Mesenchymal stem cell (in vitro differentiated cells and primary cell): ENCODE results near the gene PDHB.
A peak's percentile ranks its signal among the peaks of the same experiment; 100 is the strongest.

ENCODE experiments used
- DNase-seq: peaks from one replicate; pipeline ENCODE4 v3.0.0-alpha.2; 2013
- H2AFZ ChIP-seq: one replicate; pipeline ENCODE4 v1.6.1; 2013; ENCODE audit warnings: low read depth, mild to moderate bottlenecking, control low read depth, inconsistent platforms, low read length, moderate library complexity
- H2AK5ac ChIP-seq: 2 replicates; pipeline ENCODE4 v1.6.1; 2013; ENCODE audit warnings: low read length, moderate library complexity, mild to moderate bottlenecking, inconsistent platforms; ENCODE audit not compliant: severe bottlenecking
- H2BK120ac ChIP-seq: one replicate; pipeline ENCODE4 v1.6.1; 2013; ENCODE audit warnings: low read depth, mild to moderate bottlenecking, inconsistent platforms, low read length, moderate library complexity
- H2BK12ac ChIP-seq, 2 experiments: one replicate each; pipeline ENCODE4 v1.6.1; 2013; ENCODE audit warnings: inconsistent platforms in 2 of 2, low read length in 2 of 2, mild to moderate bottlenecking in 2 of 2, moderate library complexity in 2 of 2, control low read depth in 1 of 2
- H2BK15ac ChIP-seq: one replicate; pipeline ENCODE4 v1.6.1; 2013; ENCODE audit warnings: mild to moderate bottlenecking, low read depth, inconsistent platforms; ENCODE audit not compliant: poor library complexity, severe bottlenecking
- H2BK5ac ChIP-seq: 2 replicates; pipeline ENCODE4 v1.6.1; 2013; ENCODE audit warnings: low read depth, mild to moderate bottlenecking, low read length, control low read depth, inconsistent platforms; ENCODE audit not compliant: poor library complexity, severe bottlenecking
- H3K14ac ChIP-seq, 2 experiments: one replicate each; pipeline ENCODE4 v1.6.1; 2013; ENCODE audit warnings: inconsistent platforms in 2 of 2, low read length in 2 of 2, control low read depth in 1 of 2, mild to moderate bottlenecking in 1 of 2, moderate library complexity in 1 of 2
- H3K18ac ChIP-seq, 2 experiments: one replicate each; pipeline ENCODE4 v1.6.1; 2013; ENCODE audit warnings: inconsistent platforms in 2 of 2, low read length in 2 of 2, control low read depth in 1 of 2, low read depth in 1 of 2, mild to moderate bottlenecking in 1 of 2
- H3K23ac ChIP-seq, 2 experiments: one replicate each; pipeline ENCODE4 v1.6.1; 2013; ENCODE audit warnings: inconsistent platforms in 2 of 2, low read length in 2 of 2, mild to moderate bottlenecking in 2 of 2, moderate library complexity in 2 of 2, control low read depth in 1 of 2
- H3K27ac ChIP-seq: 2 replicates; pipeline ENCODE4 v1.5.1; 2013; ENCODE audit warnings: mild to moderate bottlenecking, moderate library complexity, low read length, control low read depth, inconsistent platforms; ENCODE audit not compliant: poor library complexity, severe bottlenecking
- H3K27me3 ChIP-seq, 2 experiments: 2 replicates each; pipeline versions ENCODE4 v1.6.1 to v1.7.0; 2013; ENCODE audit warnings: low read length in 2 of 2, mild to moderate bottlenecking in 2 of 2, moderate library complexity in 2 of 2, control low read depth in 1 of 2, inconsistent platforms in 1 of 2; ENCODE audit not compliant: control insufficient read depth in 1 of 2, insufficient read depth in 1 of 2
- H3K36me3 ChIP-seq, 2 experiments: 2 replicates each; pipeline versions ENCODE4 v1.6.1 to v1.7.0; 2013; ENCODE audit warnings: low read length in 2 of 2, control low read depth in 1 of 2, inconsistent platforms in 1 of 2, low read depth in 1 of 2, mild to moderate bottlenecking in 1 of 2; ENCODE audit not compliant: insufficient read depth in 2 of 2, control insufficient read depth in 1 of 2
- H3K4ac ChIP-seq, 2 experiments: one replicate each; pipeline ENCODE4 v1.6.1; 2013; ENCODE audit warnings: inconsistent platforms in 2 of 2, low read length in 2 of 2, mild to moderate bottlenecking in 2 of 2, moderate library complexity in 2 of 2, control low read depth in 1 of 2, low read depth in 1 of 2
- H3K4me1 ChIP-seq: 2 replicates; pipeline ENCODE4 v1.6.1; 2013; ENCODE audit warnings: low read depth, low read length, control low read depth; ENCODE audit not compliant: control insufficient read depth, insufficient read depth
- H3K4me2 ChIP-seq: 2 replicates; pipeline ENCODE4 v1.6.1; 2013; ENCODE audit warnings: low read length, mild to moderate bottlenecking, inconsistent platforms; ENCODE audit not compliant: poor library complexity, severe bottlenecking
- H3K4me3 ChIP-seq, 2 experiments: 2 replicates each; pipeline versions ENCODE4 v1.5.1 to v1.7.0; 2013; ENCODE audit warnings: low read length in 2 of 2, mild to moderate bottlenecking in 2 of 2, control low read depth in 1 of 2, low read depth in 1 of 2; ENCODE audit not compliant: insufficient read depth in 1 of 2
- H3K79me1 ChIP-seq: replicated peaks from 2 replicates; pipeline ENCODE4 v1.6.1; 2013; ENCODE audit warnings: mild to moderate bottlenecking, control low read depth, low read length, inconsistent platforms; ENCODE audit not compliant: poor library complexity, severe bottlenecking
- H3K9ac ChIP-seq: 2 replicates; pipeline ENCODE4 v1.7.0; 2013; ENCODE audit warnings: mild to moderate bottlenecking, low read length, moderate library complexity
- H3K9me3 ChIP-seq: 2 replicates; pipeline ENCODE4 v1.7.0; 2013; ENCODE audit warnings: mild to moderate bottlenecking, low read length; ENCODE audit not compliant: control insufficient read depth
- H4K8ac ChIP-seq: one replicate; pipeline ENCODE4 v1.6.1; 2013; ENCODE audit warnings: inconsistent platforms, mild to moderate bottlenecking, low read length, moderate library complexity
- H4K91ac ChIP-seq: one replicate; pipeline ENCODE4 v1.6.1; 2013; ENCODE audit warnings: mild to moderate bottlenecking, low read length, inconsistent platforms
- WGBS: methylation state at CpG from one replicate; pipeline ENCODE4 v1.1.7; 2013; ENCODE audit warnings: mixed read lengths; 5-methylcytosine and 5-hydroxymethylcytosine counted together

The PDHB gene

GRCh38 chr3:58386626-58387365 lies 46.8 kb downstream of the PDHB start:
- Histone ChIP-seq H2AK5ac (no peak overlapping the region), H3K9ac (no peak overlapping the region), H3K36me3 (peaks cover 3 to 20% of the 10 kb centered on the region in 2 experiments), H2BK5ac (peak overlapping the region; percentile 46), H2BK15ac (no peak overlapping the region), H3K4me2 (no peak overlapping the region), H2AFZ (no peak overlapping the region), H3K27me3 (peaks cover 0 to 3% of the 10 kb centered on the region in 2 experiments), H4K8ac (no peak overlapping the region), H3K18ac (peak overlapping the region; percentile 34 to 96), H2BK12ac (peak overlapping the region in 1 of 2 experiments; percentile 93), H2BK120ac (no peak overlapping the region), H3K27ac (peak overlapping the region; percentile 8), H3K4ac (peak overlapping the region; percentile 61), H3K14ac (no peak overlapping the region), H3K4me1 (peaks cover 12% of the 10 kb centered on the region), H4K91ac (no peak overlapping the region), H3K23ac (no peak overlapping the region), H3K9me3 (no peaks in the 10 kb centered on the region), H3K79me1 (peaks cover 4% of the 10 kb centered on the region), H3K4me3 (no peak overlapping the region)
- WGBS, result 2% methylated on average over 3 of the region's 3 CpGs
- peak; percentile 97 for DNase-seq

GRCh38 chr3:58384381-58385090 lies 49.1 kb downstream of the PDHB start:
- no peak overlapping the region for H3K4me2 ChIP-seq
- peak overlapping the region in 1 of 2 experiments; percentile 63 for H3K14ac ChIP-seq
- peak overlapping the region; percentile 76 to 82 for H2BK12ac ChIP-seq
- H2AFZ ChIP-seq, result no peak overlapping the region
- H4K91ac ChIP-seq, result peak overlapping the region; percentile 89
- no peaks in the 10 kb centered on the region for H3K9me3 ChIP-seq
- H3K36me3 ChIP-seq, result peaks cover 3 to 13% of the 10 kb centered on the region in 2 experiments
- peak overlapping the region in 1 of 2 experiments; percentile 17 for H3K4me3 ChIP-seq
- peak; percentile 55 for DNase-seq
- H3K18ac ChIP-seq, result peak overlapping the region; percentile 46 to 62
- peak overlapping the region; percentile 93 for H3K27ac ChIP-seq
- no peak overlapping the region for H3K23ac ChIP-seq
- peak overlapping the region; percentile 95 for H2BK15ac ChIP-seq
- H3K79me1 ChIP-seq, result peaks cover 4% of the 10 kb centered on the region
- peak overlapping the region; percentile 61 to 87 for H3K4ac ChIP-seq
- peaks cover 0 to 3% of the 10 kb centered on the region in 2 experiments for H3K27me3 ChIP-seq
- H3K4me1 ChIP-seq, result peaks cover 12% of the 10 kb centered on the region
- WGBS, result 67% methylated on average over 3 of the region's 3 CpGs
- H2AK5ac ChIP-seq, result peak overlapping the region; percentile 28
- peak overlapping the region; percentile 28 for H3K9ac ChIP-seq
- peak overlapping the region; percentile 53 for H4K8ac ChIP-seq
- no peak overlapping the region for H2BK5ac ChIP-seq
- peak overlapping the region; percentile 11 for H2BK120ac ChIP-seq

- no peak overlapping the region for H2BK15ac ChIP-seq
- H4K91ac ChIP-seq, result no peak overlapping the region
- H3K9ac ChIP-seq, result peak overlapping the region; percentile 65
- no peak overlapping the region for H3K4me2 ChIP-seq
- no peak overlapping the region for H3K23ac ChIP-seq
- H3K79me1 ChIP-seq, result peaks cover 4% of the 10 kb centered on the region
- H3K4me3 ChIP-seq, result peak overlapping the region in 1 of 2 experiments; percentile 52
- H2BK120ac ChIP-seq, result no peak overlapping the region
- H2AFZ ChIP-seq, result no peak overlapping the region
- H3K14ac ChIP-seq, result no peak overlapping the region
- 10% methylated on average over 4 of the region's 4 CpGs for WGBS
- H4K8ac ChIP-seq, result peak overlapping the region; percentile 53
- peak; percentile 99 for DNase-seq
- H2BK5ac ChIP-seq, result no peak overlapping the region
- H3K9me3 ChIP-seq, result no peaks in the 10 kb centered on the region
- no peak overlapping the region for H2AK5ac ChIP-seq
- peaks cover 12% of the 10 kb centered on the region for H3K4me1 ChIP-seq
- no peak overlapping the region for H3K18ac ChIP-seq
- peaks cover 0 to 3% of the 10 kb centered on the region in 2 experiments for H3K27me3 ChIP-seq
- peak overlapping the region; percentile 93 for H3K27ac ChIP-seq
- peak overlapping the region in 1 of 2 experiments; percentile 87 for H3K4ac ChIP-seq
- peaks cover 3 to 13% of the 10 kb centered on the region in 2 experiments for H3K36me3 ChIP-seq
- H2BK12ac ChIP-seq, result no peak overlapping the region
Measured at GRCh38 chr3:58383904-58384303, 49.7 kb downstream of the PDHB start.

- Histone ChIP-seq H2BK15ac (no peak overlapping the region), H3K4ac (peak overlapping the region in 1 of 2 experiments; percentile 24), H3K79me1 (peaks cover 4% of the 10 kb centered on the region), H3K23ac (no peak overlapping the region), H2BK12ac (peak overlapping the region in 1 of 2 experiments; percentile 81), H3K36me3 (peaks cover 3 to 13% of the 10 kb centered on the region in 2 experiments), H3K9me3 (no peaks in the 10 kb centered on the region), H3K9ac (peak overlapping the region; percentile 65), H4K91ac (no peak overlapping the region), H3K27me3 (peaks cover 0 to 3% of the 10 kb centered on the region in 2 experiments), H3K27ac (peak overlapping the region; percentile 63), H3K4me2 (no peak overlapping the region), H3K14ac (no peak overlapping the region), H3K4me3 (peak overlapping the region in 1 of 2 experiments; percentile 52), H3K4me1 (peaks cover 12% of the 10 kb centered on the region), H4K8ac (no peak overlapping the region), H2AFZ (no peak overlapping the region), H2AK5ac (no peak overlapping the region), H3K18ac (peak overlapping the region in 1 of 2 experiments; percentile 14), H2BK5ac (no peak overlapping the region), H2BK120ac (no peak overlapping the region)
- WGBS, result 80% methylated on average over 1 of the region's 2 CpGs
- DNase-seq, result peak; percentile 54
Measured at GRCh38 chr3:58383476-58383875, 50.2 kb downstream of the PDHB start.
